ENCODE measurements around the gene ATG14.
A peak's percentile ranks its signal among the peaks of the same experiment; 100 is the strongest.

Gene ATG14

GRCh38 chr14:55347748-55348147, 63.9 kb downstream of the ATG14 start:
- no peak for DNase-seq

- DNase-seq: no peak
Observed at GRCh38 chr14:55347040-55347439, 64.6 kb downstream of the ATG14 start.

- DNase-seq: peak; percentile 75
Observed at GRCh38 chr14:55344582-55345163, 67.0 kb downstream of the ATG14 start.

GRCh38 chr14:55341781-55342180, 69.8 kb downstream of the ATG14 start:
- no peak for DNase-seq

GRCh38 chr14:55340482-55340881, 71.1 kb downstream of the ATG14 start:
- no peak for DNase-seq

- DNase-seq: no peak
Observed at GRCh38 chr14:55339770-55340169, 71.9 kb downstream of the ATG14 start.

GRCh38 chr14:55336691-55337090, 74.9 kb downstream of the ATG14 start:
- no peak for DNase-seq

GRCh38 chr14:55336162-55336561, 75.5 kb downstream of the ATG14 start:
- no peak for DNase-seq

GRCh38 chr14:55333711-55334485, 77.7 kb downstream of the ATG14 start:
- no peak for DNase-seq

GRCh38 chr14:55332654-55333570, 78.7 kb downstream of the ATG14 start:
- no peak for DNase-seq

- DNase-seq: no peak
Observed at GRCh38 chr14:55329999-55330710, 81.5 kb downstream of the ATG14 start.

- DNase-seq: no peak
Observed at GRCh38 chr14:55328317-55328716, 83.3 kb downstream of the ATG14 start.

- DNase-seq: no peak
Observed at GRCh38 chr14:55327179-55327578, 84.5 kb downstream of the ATG14 start.

GRCh38 chr14:55324812-55325211, 86.8 kb downstream of the ATG14 start:
- no peak for DNase-seq

- no peak for DNase-seq
Observed at GRCh38 chr14:55323910-55324309, 87.7 kb downstream of the ATG14 start.

- DNase-seq: no peak
Observed at GRCh38 chr14:55318694-55319093, 92.9 kb downstream of the ATG14 start.

GRCh38 chr14:55317542-55318306, 93.9 kb downstream of the ATG14 start:
- no peak for DNase-seq

GRCh38 chr14:55316564-55316963, 95.1 kb downstream of the ATG14 start:
- DNase-seq: no peak

All from NCI-H1417 treated with DMSO at 0.1 percent for 48 hours (cell line).